Measurements from ENCODE around the gene ZDHHC19.

- no peak for TF ChIP-seq CTCF (IDR thresholded peaks at IDR 0.05)
- no peak for TF ChIP-seq POLR2A (IDR thresholded peaks at IDR 0.05)
Observed at GRCh38 chr3:196193736-196194541, 17.3 kb downstream of the ZDHHC19 start.

Measured in thyroid gland (tissue), 4 donors.